ENCODE results near the gene HEPH. TPM values are rescaled to one million over a fixed set of nuclear protein-coding genes. Genes with fewer than 3 reads are reported as not detected.

The HEPH gene
- total RNA-seq, 1 experiment from 2014 or later = 5.8 TPM

Other genes with a start within 250 kb of the HEPH start
- not detected in 2 replicates for gene VSIG4, start 124.2 kb upstream of the HEPH start, total RNA-seq (2014; rRNA removed; shearing (Covaris generic))